Measurements from ENCODE around the gene ZNF593OS. TPM values are rescaled to one million over a fixed set of nuclear protein-coding genes. Genes with fewer than 3 reads are reported as not detected.

The ZNF593OS gene
- total RNA-seq, 1 experiment from 2014 or later = not detected

- Histone ChIP-seq H3K79me2 (ENCODE audit: insufficient read depth, low read length) (no peaks in the 10 kb centered on the region), H3K27ac (ENCODE audit: low read depth, low read length) (no peak overlapping the region), H3K9me2 (ENCODE audit: insufficient read depth) (no peaks in the 10 kb centered on the region), H3K4me1 (ENCODE audit: control insufficient read depth in 1 of 2, insufficient read depth in 2 of 2, low read length in 2 of 2) (peaks cover 9 to 10% of the 10 kb centered on the region in 2 experiments; a peak in 2 of 4 replicates), H3K4me3 (replicated peaks in 1 of 2; ENCODE audit: low read depth in 1 of 2, low read length in 2 of 2) (no peak overlapping the region), H3K9ac (ENCODE audit: low read length) (no peak overlapping the region), H3K9me3 (ENCODE audit: control insufficient read depth in 1 of 2, insufficient read depth in 1 of 2, low read depth in 1 of 2, low read length in 2 of 2) (no peaks in the 10 kb centered on the region), H4K20me1 (ENCODE audit: insufficient read depth) (no peaks in the 10 kb centered on the region), H2AFZ (ENCODE audit: low read depth, low read length, poor library complexity, severe bottlenecking) (no peak overlapping the region), H3K4me2 (ENCODE audit: low read length) (no peak overlapping the region), H3K36me3 (ENCODE audit: control insufficient read depth in 1 of 2, insufficient read depth in 2 of 2, low read length in 2 of 2) (no peaks in the 10 kb centered on the region), H3K27me3 (ENCODE audit: insufficient read depth, low read length) (no peaks in the 10 kb centered on the region)
- ChIA-PET CTCF (no interaction called here), POLR2A (no interaction called here), RAD21 (ENCODE audit: low non-redundant PET in 1 of 2, low total read pairs in 2 of 2, uncharacterized antibody in 2 of 2, unreplicated experiment in 2 of 2) (no interaction called here)
- intact Hi-C loops (cut with micrococcal nuclease) = no loop called here
- TF ChIP-seq ATF3 (IDR thresholded peaks at IDR 0.05) (no peak), ZBTB33 (IDR thresholded peaks at IDR 0.05; ENCODE audit: extremely low read depth, insufficient replicate concordance, low read length) (no peak), POLR2AphosphoS5 (IDR thresholded peaks at IDR 0.05; ENCODE audit: low read depth, low read length) (no peak), EGR1 (IDR thresholded peaks at IDR 0.05; ENCODE audit: low read depth) (no peak), EZH2phosphoT487 (IDR thresholded peaks at IDR 0.05; ENCODE audit: borderline replicate concordance) (no peak), RAD21 (IDR thresholded peaks at IDR 0.05; ENCODE audit: low read depth) (no peak), SP1 (IDR thresholded peaks at IDR 0.05; ENCODE audit: low read depth) (no peak), ELF1 (IDR thresholded peaks at IDR 0.05; ENCODE audit: borderline replicate concordance, low read depth) (no peak), YY1 (IDR thresholded peaks at IDR 0.05; ENCODE audit: extremely low read depth, insufficient replicate concordance, low read depth, low read length) (no peak), MAX (IDR thresholded peaks at IDR 0.05) (no peak)
- ATAC-seq = no peak
- no TSS peak for BruUV-seq (replicated peaks)
- no peak for DNase-seq (ENCODE audit: low read depth, low spot score)
These were observed 47.4 kb upstream of the ZNF593OS start for GRCh38 chr1:26218906-26219494.
